Smooth muscle cell (in vitro differentiated cells): ENCODE data around the gene PRKCH. TPM values are rescaled to one million over a fixed set of nuclear protein-coding genes. Genes with fewer than 3 reads are reported as not detected.

Source experiments
- DNase-seq: peaks from one replicate; lab custom pipeline; 2025; ENCODE audit not compliant: unreplicated experiment; lab: John Stamatoyannopoulos, UW
- H2AFZ ChIP-seq: fragments of 200-600 bp; sonication (generic); 2 replicates; pipeline ENCODE4 v1.6.0; 2016; ENCODE audit warnings: antibody characterized with exemption, low read depth, mild to moderate bottlenecking
- H3F3A ChIP-seq: fragments of 200-600 bp; sonication (generic); 2 replicates; pipeline ENCODE4 v1.6.0; 2017; ENCODE audit warnings: antibody characterized with exemption, low read depth
- H3K27ac ChIP-seq: fragments of 200-600 bp; sonication (generic); 2 replicates; pipeline ENCODE4 v1.5.1; 2016; ENCODE audit warnings: low read depth, mild to moderate bottlenecking
- H3K27me3 ChIP-seq: fragments of 200-600 bp; sonication (generic); 2 replicates; pipeline ENCODE4 v1.6.1; 2016; ENCODE audit warnings: low read depth, mild to moderate bottlenecking
- H3K36me3 ChIP-seq: fragments of 200-600 bp; sonication (generic); 2 replicates; pipeline ENCODE4 v1.5.1; 2016; ENCODE audit warnings: low read depth
- H3K4me1 ChIP-seq: fragments of 200-600 bp; sonication (generic); 2 replicates; pipeline ENCODE4 v1.5.1; 2016; ENCODE audit warnings: low read depth
- H3K4me2 ChIP-seq: fragments of 200-600 bp; sonication (generic); 2 replicates; pipeline ENCODE4 v1.6.0; 2016; ENCODE audit warnings: mild to moderate bottlenecking
- H3K4me3 ChIP-seq: fragments of 200-600 bp; sonication (generic); 2 replicates; pipeline ENCODE4 v1.5.1; 2016; ENCODE audit warnings: mild to moderate bottlenecking
- H3K79me2 ChIP-seq: fragments of 200-600 bp; sonication (generic); 2 replicates; pipeline ENCODE4 v1.6.0; 2016; ENCODE audit warnings: low read depth, mild to moderate bottlenecking
- H3K9ac ChIP-seq: fragments of 200-600 bp; sonication (generic); 2 replicates; pipeline ENCODE4 v1.6.0; 2016; ENCODE audit warnings: low read depth
- H3K9me3 ChIP-seq: fragments of 200-600 bp; sonication (generic); replicated peaks from 2 replicates; pipeline ENCODE4 v1.5.1; 2016; ENCODE audit warnings: low read depth
- H4K20me1 ChIP-seq: fragments of 200-600 bp; sonication (generic); 2 replicates; pipeline ENCODE4 v1.6.0; 2016; ENCODE audit warnings: low read depth
- CTCF ChIP-seq: fragments of 200-600 bp; sonication (generic); IDR thresholded peaks from 2 replicates; pipeline ENCODE4 v1.5.1; 2017; ENCODE audit warnings: borderline replicate concordance, mild to moderate bottlenecking, antibody characterized with exemption; ENCODE audit not compliant: insufficient read depth, poor library complexity, severe bottlenecking
- WGBS: methylation state at CpG from one replicate; pipeline ENCODE4 v1.1.7; 2016; ENCODE audit warnings: low lambda C conversion rate; 5-methylcytosine and 5-hydroxymethylcytosine counted together
- polyA plus RNA-seq: library from polyadenylated mRNA; unstranded; fragments of >200 nt; fragmentation: Nextera tagmentation; extraction: Ambion mirVana; gene quantifications from 2 replicates; pipeline ENCODE4 v1.2.1, GENCODE V29; 2016
- total RNA-seq: library from RNA; depleted of rRNA; stranded (reverse); fragments of >200 nt; gene quantifications from 2 replicates; pipeline ENCODE4 v1.2.3, GENCODE V29; 2014

Gene PRKCH
- total and polyA plus RNA-seq, 2 experiments from 2014 or later: 1.5 to 7.6 TPM

- no peak overlapping the region for H3K27ac ChIP-seq
- TF ChIP-seq CTCF: no peak
Measured at GRCh38 chr14:61320806-61321384, 484 bp upstream of the PRKCH start.

GRCh38 chr14:61322011-61322798 lies 826 bp downstream of the PRKCH start:
- peak overlapping the region; percentile 98 for H3K4me2 ChIP-seq
- no peaks in the 10 kb centered on the region for H3K36me3 ChIP-seq
- H3K4me3 ChIP-seq: peak overlapping the region; percentile 74
- no peaks in the 10 kb centered on the region for H3K79me2 ChIP-seq
- H4K20me1 ChIP-seq: no peaks in the 10 kb centered on the region
- H3K27me3 ChIP-seq: peaks cover 38% of the 10 kb centered on the region
- 7% methylated on average over 61 of the region's 63 CpGs for WGBS
- DNase-seq: no peak
- peaks cover 10% of the 10 kb centered on the region for H3K4me1 ChIP-seq
- peak overlapping the region; percentile 73 for H3K27ac ChIP-seq
- no peak for TF ChIP-seq CTCF
- H3K9me3 ChIP-seq: no peaks in the 10 kb centered on the region
- peak overlapping the region; percentile 56 for H3K9ac ChIP-seq
- no peaks in the 10 kb centered on the region for H3F3A ChIP-seq
- peak overlapping the region; percentile 16 for H2AFZ ChIP-seq

More at GRCh38 chr14:61320806-61321384, 484 bp upstream of the PRKCH start:
- Histone ChIP-seq H2AFZ (peak overlapping the region; percentile 97), H3K4me3 (peak overlapping the region; percentile 74), H3K9me3 (no peaks in the 10 kb centered on the region), H3F3A (no peaks in the 10 kb centered on the region), H3K9ac (peak overlapping the region; percentile 62), H3K4me1 (peaks cover 10% of the 10 kb centered on the region), H3K4me2 (peak overlapping the region; percentile 98), H3K79me2 (no peaks in the 10 kb centered on the region), H3K27me3 (peaks cover 38% of the 10 kb centered on the region), H3K36me3 (no peaks in the 10 kb centered on the region), H4K20me1 (no peaks in the 10 kb centered on the region)
- no peak for DNase-seq
- 39% methylated on average over 26 of the region's 29 CpGs for WGBS

GRCh38 chr14:61322799-61323290 lies 1.5 kb downstream of the PRKCH start:
- WGBS: 26% methylated on average over 13 of the region's 13 CpGs
- Histone ChIP-seq H3K9ac (peak overlapping the region; percentile 56), H3K9me3 (no peaks in the 10 kb centered on the region), H3F3A (no peaks in the 10 kb centered on the region), H4K20me1 (no peaks in the 10 kb centered on the region), H3K27ac (peak overlapping the region; percentile 73), H3K36me3 (no peaks in the 10 kb centered on the region), H3K27me3 (peaks cover 38% of the 10 kb centered on the region), H3K4me2 (peak overlapping the region; percentile 98), H2AFZ (peak overlapping the region; percentile 16), H3K79me2 (no peaks in the 10 kb centered on the region), H3K4me3 (peak overlapping the region; percentile 74), H3K4me1 (peaks cover 10% of the 10 kb centered on the region)
- no peak for TF ChIP-seq CTCF
- no peak for DNase-seq
